WTC11 (cell line): ENCODE measurements around the gene PPP1R3C. TPM values are rescaled to one million over a fixed set of nuclear protein-coding genes. Genes with fewer than 3 reads are reported as not detected.

Experiments used
- ATAC-seq: fragments of 200-7000 bp; cut with Tn5 transposase; 2 replicates; pipeline ENCODE4 v1.10.0; 2021; ENCODE audit warnings: mild to moderate bottlenecking, moderate library complexity
- CTCF ChIA-PET: fragments of 300-600 bp; sonication (Branson Sonifier 250); formaldehyde crosslinking; loops from one replicate; lab custom pipeline; 2021; ENCODE audit warnings: antibody characterized with exemption; lab: Charles Lee
- POLR2A ChIA-PET: fragments of 350-600 bp; sonication (Branson Sonifier 250); formaldehyde crosslinking; loops from one replicate; lab custom pipeline; 2021; ENCODE audit warnings: antibody characterized with exemption; lab: Charles Lee
- DNase-seq: peaks from one replicate; pipeline ENCODE4 v3.0.0; 2021; ENCODE audit warnings: low spot score
- H3K27ac Mint-ChIP-seq: 2 replicates; pipeline ENCODE4 v1.8.0; 2021; ENCODE audit warnings: mixed read lengths
- H3K27me3 Mint-ChIP-seq: 2 replicates; pipeline ENCODE4 v1.8.0; 2021; ENCODE audit warnings: low read depth, mild to moderate bottlenecking, moderate library complexity, mixed read lengths
- H3K36me3 Mint-ChIP-seq: 2 replicates; pipeline ENCODE4 v1.8.0; 2021; ENCODE audit warnings: mixed read lengths
- H3K4me1 Mint-ChIP-seq: 2 replicates; pipeline ENCODE4 v1.8.0; 2022; ENCODE audit warnings: mixed read lengths
- H3K4me3 Mint-ChIP-seq: 2 replicates; pipeline ENCODE4 v1.8.0; 2021; ENCODE audit warnings: mild to moderate bottlenecking, moderate library complexity, mixed read lengths
- H3K9me3 Mint-ChIP-seq: 2 replicates; pipeline ENCODE4 v1.8.0; 2021; ENCODE audit warnings: mixed read lengths
- CTCF ChIP-seq: fragments of 200-600 bp; IDR thresholded peaks from 2 replicates; pipeline ENCODE4 v1.8.0; 2022; ENCODE audit warnings: antibody characterized with exemption
- E2F1 ChIP-seq: sonication (generic); formaldehyde crosslinking; IDR thresholded peaks from 2 replicates; pipeline ENCODE4 v1.8.0; 2022; ENCODE audit warnings: mild to moderate bottlenecking, missing genetic modification reagents
- IRF1 ChIP-seq: sonication (generic); formaldehyde crosslinking; IDR thresholded peaks from 2 replicates; pipeline ENCODE4 v1.8.0; 2023; ENCODE audit warnings: missing genetic modification reagents
- MYBL2 ChIP-seq: sonication (generic); formaldehyde crosslinking; IDR thresholded peaks from 2 replicates; pipeline ENCODE4 v1.8.1; 2023; ENCODE audit warnings: mild to moderate bottlenecking, moderate library complexity, missing genetic modification reagents
- SMAD4 ChIP-seq: sonication (generic); formaldehyde crosslinking; IDR thresholded peaks from 2 replicates; pipeline ENCODE4 v1.8.0; 2022; ENCODE audit warnings: mild to moderate bottlenecking, missing genetic modification reagents
- SOX15 ChIP-seq: fragments of 250-450 bp; sonication (Bioruptor Pico); IDR thresholded peaks from 2 replicates; pipeline ENCODE4 v1.9.0; 2021; ENCODE audit warnings: mild to moderate bottlenecking
- TCF7 ChIP-seq: sonication (generic); formaldehyde crosslinking; IDR thresholded peaks from 2 replicates; pipeline ENCODE4 v1.8.0; 2022; ENCODE audit warnings: mild to moderate bottlenecking, low read depth, missing genetic modification reagents, moderate library complexity
- TEAD1 ChIP-seq: sonication (generic); formaldehyde crosslinking; IDR thresholded peaks from 2 replicates; pipeline ENCODE4 v1.8.0; 2022; ENCODE audit warnings: mild to moderate bottlenecking, missing genetic modification reagents
- TP53 ChIP-seq: sonication (generic); formaldehyde crosslinking; IDR thresholded peaks from 2 replicates; pipeline ENCODE4 v1.8.1; 2023; ENCODE audit warnings: mild to moderate bottlenecking, missing genetic modification reagents
- ZNF423 ChIP-seq: fragments of 250-450 bp; sonication (Bioruptor Pico); IDR thresholded peaks from 2 replicates; pipeline ENCODE4 v2.1.2; 2022; ENCODE audit warnings: mild to moderate bottlenecking, moderate library complexity
- ZNF425 ChIP-seq: fragments of 250-450 bp; sonication (Bioruptor Pico); conservative IDR thresholded peaks from 2 replicates; pipeline ENCODE4 v1.9.0; 2021; ENCODE audit warnings: mild to moderate bottlenecking
- ZNF512 ChIP-seq: sonication (generic); formaldehyde crosslinking; IDR thresholded peaks from 2 replicates; pipeline ENCODE4 v1.8.1; 2022; ENCODE audit warnings: missing genetic modification reagents, borderline replicate concordance
- total RNA-seq: library from RNA; stranded (reverse); gene quantifications from 3 replicates; pipeline ENCODE4 v1.2.3, GENCODE V29; 2021
- TF ChIP-seq, protein P1 (sequence below): fragments of 250-450 bp; sonication (Bioruptor Pico); IDR thresholded peaks from 2 replicates; pipeline ENCODE4 v1.9.0; 2021; ENCODE audit warnings: mild to moderate bottlenecking
- TF ChIP-seq, protein P2 (sequence below): sonication (generic); formaldehyde crosslinking; IDR thresholded peaks from 2 replicates; pipeline ENCODE4 v1.8.0; 2022; ENCODE audit warnings: mild to moderate bottlenecking, missing genetic modification reagents
- TF ChIP-seq, protein P3 (sequence below): fragments of 250-450 bp; sonication (Bioruptor Pico); IDR thresholded peaks from 2 replicates; pipeline ENCODE4 v1.9.0; 2021; ENCODE audit warnings: moderate library complexity, mild to moderate bottlenecking, inconsistent platforms, borderline replicate concordance
- TF ChIP-seq, protein P4 (sequence below): sonication (generic); formaldehyde crosslinking; IDR thresholded peaks from 2 replicates; pipeline ENCODE4 v1.8.1; 2022; ENCODE audit warnings: mild to moderate bottlenecking, moderate library complexity, missing genetic modification reagents
- TF ChIP-seq, protein P5 (sequence below): sonication (generic); formaldehyde crosslinking; IDR thresholded peaks from 2 replicates; pipeline ENCODE4 v1.8.1; 2022; ENCODE audit warnings: mild to moderate bottlenecking, missing genetic modification reagents, moderate library complexity, borderline replicate concordance
- TF ChIP-seq, protein P6 (sequence below): sonication (generic); formaldehyde crosslinking; conservative IDR thresholded peaks from 2 replicates; pipeline ENCODE4 v1.8.1; 2023; ENCODE audit warnings: mild to moderate bottlenecking, low read depth, missing genetic modification reagents, moderate library complexity

PPP1R3C gene
- total RNA-seq, 1 experiment from 2014 or later = 1.5 TPM

- TF ChIP-seq ZNF512 (no peak), CTCF (no peak), TP53 (CRISPR knock-in tag) (no peak), IRF1 (CRISPR knock-in tag) (no peak)
- TF ChIP-seq, protein P1, sequence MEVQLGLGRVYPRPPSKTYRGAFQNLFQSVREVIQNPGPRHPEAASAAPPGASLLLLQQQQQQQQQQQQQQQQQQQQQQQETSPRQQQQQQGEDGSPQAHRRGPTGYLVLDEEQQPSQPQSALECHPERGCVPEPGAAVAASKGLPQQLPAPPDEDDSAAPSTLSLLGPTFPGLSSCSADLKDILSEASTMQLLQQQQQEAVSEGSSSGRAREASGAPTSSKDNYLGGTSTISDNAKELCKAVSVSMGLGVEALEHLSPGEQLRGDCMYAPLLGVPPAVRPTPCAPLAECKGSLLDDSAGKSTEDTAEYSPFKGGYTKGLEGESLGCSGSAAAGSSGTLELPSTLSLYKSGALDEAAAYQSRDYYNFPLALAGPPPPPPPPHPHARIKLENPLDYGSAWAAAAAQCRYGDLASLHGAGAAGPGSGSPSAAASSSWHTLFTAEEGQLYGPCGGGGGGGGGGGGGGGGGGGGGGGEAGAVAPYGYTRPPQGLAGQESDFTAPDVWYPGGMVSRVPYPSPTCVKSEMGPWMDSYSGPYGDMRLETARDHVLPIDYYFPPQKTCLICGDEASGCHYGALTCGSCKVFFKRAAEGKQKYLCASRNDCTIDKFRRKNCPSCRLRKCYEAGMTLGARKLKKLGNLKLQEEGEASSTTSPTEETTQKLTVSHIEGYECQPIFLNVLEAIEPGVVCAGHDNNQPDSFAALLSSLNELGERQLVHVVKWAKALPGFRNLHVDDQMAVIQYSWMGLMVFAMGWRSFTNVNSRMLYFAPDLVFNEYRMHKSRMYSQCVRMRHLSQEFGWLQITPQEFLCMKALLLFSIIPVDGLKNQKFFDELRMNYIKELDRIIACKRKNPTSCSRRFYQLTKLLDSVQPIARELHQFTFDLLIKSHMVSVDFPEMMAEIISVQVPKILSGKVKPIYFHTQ = no peak
- TF ChIP-seq, protein P2, sequence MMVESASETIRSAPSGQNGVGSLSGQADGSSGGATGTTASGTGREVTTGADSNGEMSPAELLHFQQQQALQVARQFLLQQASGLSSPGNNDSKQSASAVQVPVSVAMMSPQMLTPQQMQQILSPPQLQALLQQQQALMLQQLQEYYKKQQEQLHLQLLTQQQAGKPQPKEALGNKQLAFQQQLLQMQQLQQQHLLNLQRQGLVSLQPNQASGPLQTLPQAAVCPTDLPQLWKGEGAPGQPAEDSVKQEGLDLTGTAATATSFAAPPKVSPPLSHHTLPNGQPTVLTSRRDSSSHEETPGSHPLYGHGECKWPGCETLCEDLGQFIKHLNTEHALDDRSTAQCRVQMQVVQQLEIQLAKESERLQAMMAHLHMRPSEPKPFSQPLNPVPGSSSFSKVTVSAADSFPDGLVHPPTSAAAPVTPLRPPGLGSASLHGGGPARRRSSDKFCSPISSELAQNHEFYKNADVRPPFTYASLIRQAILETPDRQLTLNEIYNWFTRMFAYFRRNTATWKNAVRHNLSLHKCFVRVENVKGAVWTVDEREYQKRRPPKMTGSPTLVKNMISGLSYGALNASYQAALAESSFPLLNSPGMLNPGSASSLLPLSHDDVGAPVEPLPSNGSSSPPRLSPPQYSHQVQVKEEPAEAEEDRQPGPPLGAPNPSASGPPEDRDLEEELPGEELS (CRISPR knock-in tag) = no peak
Measured at GRCh38 chr10:91616137-91616536, 16.7 kb downstream of the PPP1R3C start (continued).

DNA sequence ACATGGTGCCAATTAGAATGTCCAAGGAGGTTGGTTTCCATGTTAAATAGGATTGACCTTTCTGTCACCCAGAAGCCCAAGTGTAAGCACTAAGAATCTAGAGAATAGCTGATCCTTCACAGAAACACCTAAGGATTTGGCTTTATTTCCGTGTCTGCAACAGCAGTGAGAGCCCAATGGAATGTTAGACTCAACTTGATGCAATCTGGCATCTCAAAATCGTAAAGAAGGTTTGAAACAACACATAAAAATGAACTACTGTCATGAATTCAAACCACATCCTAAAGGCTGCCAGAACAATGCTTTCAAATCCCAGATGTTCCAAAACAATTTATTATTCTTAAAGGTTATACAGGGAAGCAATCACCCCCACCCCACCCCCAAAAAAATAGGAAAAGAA, 18.6 kb downstream of the PPP1R3C start:
- ATAC-seq = no peak
- POLR2A ChIA-PET = no interaction called here
- no peaks in the 10 kb centered on the region for H3K36me3 Mint-ChIP-seq
- TF ChIP-seq, protein P3, sequence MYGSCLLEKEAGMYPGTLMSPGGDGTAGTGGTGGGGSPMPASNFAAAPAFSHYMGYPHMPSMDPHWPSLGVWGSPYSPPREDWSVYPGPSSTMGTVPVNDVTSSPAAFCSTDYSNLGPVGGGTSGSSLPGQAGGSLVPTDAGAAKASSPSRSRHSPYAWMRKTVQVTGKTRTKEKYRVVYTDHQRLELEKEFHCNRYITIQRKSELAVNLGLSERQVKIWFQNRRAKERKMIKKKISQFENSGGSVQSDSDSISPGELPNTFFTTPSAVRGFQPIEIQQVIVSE (CRISPR knock-in tag) = no peak
- TF ChIP-seq ZNF425 (CRISPR knock-in tag) = no peak
- TF ChIP-seq ZNF423 = no peak
- TF ChIP-seq, protein P4, sequence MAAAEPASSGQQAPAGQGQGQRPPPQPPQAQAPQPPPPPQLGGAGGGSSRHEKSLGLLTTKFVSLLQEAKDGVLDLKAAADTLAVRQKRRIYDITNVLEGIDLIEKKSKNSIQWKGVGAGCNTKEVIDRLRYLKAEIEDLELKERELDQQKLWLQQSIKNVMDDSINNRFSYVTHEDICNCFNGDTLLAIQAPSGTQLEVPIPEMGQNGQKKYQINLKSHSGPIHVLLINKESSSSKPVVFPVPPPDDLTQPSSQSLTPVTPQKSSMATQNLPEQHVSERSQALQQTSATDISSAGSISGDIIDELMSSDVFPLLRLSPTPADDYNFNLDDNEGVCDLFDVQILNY (CRISPR knock-in tag) = no peak
- TF ChIP-seq TCF7 (CRISPR knock-in tag) = no peak
- TF ChIP-seq E2F1 = no peak
- TF ChIP-seq, protein P5, sequence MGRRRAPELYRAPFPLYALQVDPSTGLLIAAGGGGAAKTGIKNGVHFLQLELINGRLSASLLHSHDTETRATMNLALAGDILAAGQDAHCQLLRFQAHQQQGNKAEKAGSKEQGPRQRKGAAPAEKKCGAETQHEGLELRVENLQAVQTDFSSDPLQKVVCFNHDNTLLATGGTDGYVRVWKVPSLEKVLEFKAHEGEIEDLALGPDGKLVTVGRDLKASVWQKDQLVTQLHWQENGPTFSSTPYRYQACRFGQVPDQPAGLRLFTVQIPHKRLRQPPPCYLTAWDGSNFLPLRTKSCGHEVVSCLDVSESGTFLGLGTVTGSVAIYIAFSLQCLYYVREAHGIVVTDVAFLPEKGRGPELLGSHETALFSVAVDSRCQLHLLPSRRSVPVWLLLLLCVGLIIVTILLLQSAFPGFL (CRISPR knock-in tag) = no peak
- TF ChIP-seq TEAD1 (CRISPR knock-in tag) = no peak
- no peak for TF ChIP-seq SMAD4
- TF ChIP-seq, protein P6, sequence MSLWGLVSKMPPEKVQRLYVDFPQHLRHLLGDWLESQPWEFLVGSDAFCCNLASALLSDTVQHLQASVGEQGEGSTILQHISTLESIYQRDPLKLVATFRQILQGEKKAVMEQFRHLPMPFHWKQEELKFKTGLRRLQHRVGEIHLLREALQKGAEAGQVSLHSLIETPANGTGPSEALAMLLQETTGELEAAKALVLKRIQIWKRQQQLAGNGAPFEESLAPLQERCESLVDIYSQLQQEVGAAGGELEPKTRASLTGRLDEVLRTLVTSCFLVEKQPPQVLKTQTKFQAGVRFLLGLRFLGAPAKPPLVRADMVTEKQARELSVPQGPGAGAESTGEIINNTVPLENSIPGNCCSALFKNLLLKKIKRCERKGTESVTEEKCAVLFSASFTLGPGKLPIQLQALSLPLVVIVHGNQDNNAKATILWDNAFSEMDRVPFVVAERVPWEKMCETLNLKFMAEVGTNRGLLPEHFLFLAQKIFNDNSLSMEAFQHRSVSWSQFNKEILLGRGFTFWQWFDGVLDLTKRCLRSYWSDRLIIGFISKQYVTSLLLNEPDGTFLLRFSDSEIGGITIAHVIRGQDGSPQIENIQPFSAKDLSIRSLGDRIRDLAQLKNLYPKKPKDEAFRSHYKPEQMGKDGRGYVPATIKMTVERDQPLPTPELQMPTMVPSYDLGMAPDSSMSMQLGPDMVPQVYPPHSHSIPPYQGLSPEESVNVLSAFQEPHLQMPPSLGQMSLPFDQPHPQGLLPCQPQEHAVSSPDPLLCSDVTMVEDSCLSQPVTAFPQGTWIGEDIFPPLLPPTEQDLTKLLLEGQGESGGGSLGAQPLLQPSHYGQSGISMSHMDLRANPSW = no peak
- TF ChIP-seq SOX15 = no peak
- TF ChIP-seq MYBL2 (CRISPR knock-in tag) = no peak

More for the DNA sequence above, 18.6 kb downstream of the PPP1R3C start:
- H3K9me3 Mint-ChIP-seq = no peaks in the 10 kb centered on the region
- no peak overlapping the region for H3K27ac Mint-ChIP-seq
- CTCF ChIA-PET = no interaction called here
- no peaks in the 10 kb centered on the region for H3K27me3 Mint-ChIP-seq
- H3K4me3 Mint-ChIP-seq = no peak overlapping the region
- no peak for DNase-seq
- H3K4me1 Mint-ChIP-seq = no peaks in the 10 kb centered on the region
